Measurements from ENCODE around the gene PICK1. TPM values are rescaled to one million over a fixed set of nuclear protein-coding genes. Genes with fewer than 3 reads are reported as not detected.
A peak's percentile ranks its signal among the peaks of the same experiment; 100 is the strongest.

Gene PICK1
- total RNA-seq, 1 experiment from 2014 or later: 35.7 TPM

GRCh38 chr22:38051900-38052862 is 5.0 kb upstream of the PICK1 start:
- H3K27me3 Mint-ChIP-seq (ENCODE audit: low read depth): peaks cover 32% of the 10 kb centered on the region
- Histone ChIP-seq H3T11ph (ENCODE audit: low read length) (no peak overlapping the region), H2BK12ac (ENCODE audit: insufficient read length, low read depth, low read length) (no peak overlapping the region), H2AK5ac (ENCODE audit: insufficient read length, low read length) (no peak overlapping the region), H3K4me1 (ENCODE audit: insufficient read depth, low read length) (no peaks in the 10 kb centered on the region), H4K20me1 (ENCODE audit: control insufficient read depth, insufficient read depth, insufficient read length) (no peaks in the 10 kb centered on the region), H3K14ac (ENCODE audit: insufficient read depth, low read length) (no peak overlapping the region; the same call in 1 of the 2 replicates), H2AFZ (ENCODE audit: low read length) (no peak overlapping the region), H3K9me3 (ENCODE audit: control insufficient read depth, low read depth, low read length) (no peaks in the 10 kb centered on the region), H4K91ac (ENCODE audit: insufficient read length, low read depth, low read length) (no peak overlapping the region), H2BK15ac (ENCODE audit: low read depth, low read length) (no peak overlapping the region), H3K4me2 (ENCODE audit: insufficient read depth, insufficient read length, low read length) (no peak overlapping the region), H3K4ac (ENCODE audit: low read depth, low read length) (no peak overlapping the region), H3K9ac (ENCODE audit: extremely low read depth, insufficient read length, low read length) (no peak overlapping the region), H3K27me3 (ENCODE audit: insufficient read depth, low read length) (no peaks in the 10 kb centered on the region), H3K56ac (ENCODE audit: insufficient read length, low read depth, low read length) (no peak overlapping the region), H3K23ac (ENCODE audit: insufficient read length, low read depth, low read length) (no peak overlapping the region), H3K79me2 (ENCODE audit: insufficient read depth, low read length) (no peaks in the 10 kb centered on the region), H2BK5ac (ENCODE audit: insufficient read length, low read length) (no peak overlapping the region), H4K5ac (ENCODE audit: insufficient read length, low read depth, low read length) (no peak overlapping the region), H4K8ac (replicated peaks; ENCODE audit: insufficient read length, low read depth, low read length) (no peak overlapping the region), H3K18ac (ENCODE audit: insufficient read length, low read depth, low read length) (peak overlapping the region; percentile 32), H3K27ac (ENCODE audit: insufficient read length, low read depth, low read length) (no peak overlapping the region), H3K79me1 (ENCODE audit: insufficient read depth, low read depth, low read length, poor library complexity, severe bottlenecking) (no peaks in the 10 kb centered on the region), H2BK120ac (ENCODE audit: low read depth, low read length, poor library complexity, severe bottlenecking) (no peak overlapping the region), H3K23me2 (ENCODE audit: insufficient read length, low read depth, low read length, poor library complexity, severe bottlenecking) (peaks cover 4% of the 10 kb centered on the region), H2BK20ac (ENCODE audit: low read depth, low read length, poor library complexity, severe bottlenecking) (no peak overlapping the region)
- peak overlapping the region in 1 of 3 experiments; percentile 14; a peak in 1 of 7 replicates for H3K27ac Mint-ChIP-seq
- no peaks in the 10 kb centered on the region for H3K36me3 Mint-ChIP-seq (ENCODE audit: insufficient read depth in 1 of 3, low read depth in 3 of 3)
- WGBS (ENCODE audit: extremely low coverage, insufficient read length, low lambda C conversion rate): no CpG with 5 or more reads among the region's 30 CpGs
- H3K4me3 Mint-ChIP-seq: no peak overlapping the region
- H3K4me1 Mint-ChIP-seq: peaks cover 4 to 5% of the 10 kb centered on the region in 2 experiments; a peak in 3 of 4 replicates
- TF ChIP-seq CTCF (conservative IDR thresholded peaks at IDR 0.05): peak; percentile 98
- H3K9me3 Mint-ChIP-seq: no peaks in the 10 kb centered on the region
- peak; percentile 95 for DNase-seq
